HuH-7.5 (cell line): ENCODE data around the gene PPM1N.

Source experiments
- DNase-seq: peaks from one replicate; pipeline ENCODE4 v3.0.0; 2011; ENCODE audit warnings: low spot score

Gene PPM1N

GRCh38 chr19:45492137-45492626 lies 6.1 kb upstream of the PPM1N start:
- DNase-seq: no peak

- DNase-seq: no peak
These were observed 5.4 kb upstream of the PPM1N start for GRCh38 chr19:45492627-45493470.

- no peak for DNase-seq
These were observed 3.9 kb upstream of the PPM1N start for GRCh38 chr19:45494261-45494916.

- DNase-seq: no peak
These were observed 3.1 kb upstream of the PPM1N start for GRCh38 chr19:45495178-45495577.

- peak; percentile 80 for DNase-seq
These were observed 1.8 kb upstream of the PPM1N start for GRCh38 chr19:45496349-45496953.

GRCh38 chr19:45497791-45498190 lies 452 bp upstream of the PPM1N start:
- no peak for DNase-seq

GRCh38 chr19:45499196-45500180 lies 1.2 kb downstream of the PPM1N start:
- DNase-seq: peak; percentile 52

- DNase-seq: no peak
These were observed 2.9 kb downstream of the PPM1N start for GRCh38 chr19:45500918-45501729.

- no peak for DNase-seq
These were observed 3.4 kb downstream of the PPM1N start for GRCh38 chr19:45501730-45502014.

GRCh38 chr19:45502111-45502510 lies 3.9 kb downstream of the PPM1N start:
- DNase-seq: no peak

GRCh38 chr19:45503909-45504308 lies 5.7 kb downstream of the PPM1N start:
- DNase-seq: no peak

- DNase-seq: no peak
These were observed 7.1 kb downstream of the PPM1N start for GRCh38 chr19:45505151-45505995.

GRCh38 chr19:45505996-45506245 lies 7.7 kb downstream of the PPM1N start:
- DNase-seq: no peak

- peak; percentile 92 for DNase-seq
These were observed 8.2 kb downstream of the PPM1N start for GRCh38 chr19:45506246-45506988.

- peak; percentile 89 for DNase-seq
These were observed 9.0 kb downstream of the PPM1N start, which contains the start of gene VASP for GRCh38 chr19:45506989-45507871. TSS of gene VASP (plus strand) at chr19:45507479. CDS start at chr19:45507772, 293 bp downstream.

- DNase-seq: peak; percentile 57
These were observed 9.7 kb downstream of the PPM1N start for GRCh38 chr19:45507872-45508416.

GRCh38 chr19:45508417-45508860 lies 10.2 kb downstream of the PPM1N start:
- DNase-seq: peak; percentile 49
